Cardiac muscle cell (in vitro differentiated cells and primary cell): ENCODE data around the gene TAS2R46. TPM values are rescaled to one million over a fixed set of nuclear protein-coding genes. Genes with fewer than 3 reads are reported as not detected.
"Not testable (repeated sequence)": the region's sequence is repeated elsewhere in the genome, so short reads cannot be mapped to it uniquely, and the experiment has no call there.

ENCODE experiments used
- DNase-seq, 2 donors: peaks; one replicate each; pipeline versions ENCODE4 v3.0.0 to v3.0.0-alpha.2; 2010 to 2017; ENCODE audit warnings: low read depth in 1 of 2, low spot score in 1 of 2
- H3K27ac ChIP-seq: fragments of 200-600 bp; sonication (generic); 2 replicates; pipeline ENCODE4 v1.5.1; 2016
- H3K27me3 ChIP-seq: fragments of 200-600 bp; sonication (generic); 2 replicates; pipeline ENCODE4 v1.6.0; 2016; ENCODE audit warnings: control low read depth
- H3K36me3 ChIP-seq: fragments of 200-600 bp; sonication (generic); 2 replicates; pipeline ENCODE4 v1.5.1; 2016; ENCODE audit warnings: control low read depth
- H3K4me1 ChIP-seq: fragments of 200-600 bp; sonication (generic); 2 replicates; pipeline ENCODE4 v1.8.1; 2017; ENCODE audit warnings: low read depth, mild to moderate bottlenecking, mixed run types
- H3K4me3 ChIP-seq: fragments of 200-600 bp; sonication (generic); 2 replicates; pipeline ENCODE4 v1.5.1; 2016; ENCODE audit warnings: mild to moderate bottlenecking
- H3K9me3 ChIP-seq: fragments of 200-600 bp; sonication (generic); 2 replicates; pipeline ENCODE4 v1.5.1; 2017; ENCODE audit warnings: low read depth, mild to moderate bottlenecking, control low read depth
- polyA plus RNA-seq: library from polyadenylated mRNA; unstranded; fragments of >200 nt; fragmentation: Nextera tagmentation; extraction: Ambion mirVana; gene quantifications from 2 replicates; pipeline ENCODE4 v1.2.1, GENCODE V29; 2016
- total RNA-seq: library from RNA; depleted of rRNA; stranded (reverse); fragments of >200 nt; gene quantifications from 2 replicates; pipeline ENCODE4 v1.2.3, GENCODE V29; 2016
- TF ChIP-seq, protein P1 (sequence below): IDR thresholded peaks from 2 replicates; pipeline ENCODE4 v1.5.1; 2012; ENCODE audit warnings: low read depth, mild to moderate bottlenecking, low read length

Gene TAS2R46, protein sequence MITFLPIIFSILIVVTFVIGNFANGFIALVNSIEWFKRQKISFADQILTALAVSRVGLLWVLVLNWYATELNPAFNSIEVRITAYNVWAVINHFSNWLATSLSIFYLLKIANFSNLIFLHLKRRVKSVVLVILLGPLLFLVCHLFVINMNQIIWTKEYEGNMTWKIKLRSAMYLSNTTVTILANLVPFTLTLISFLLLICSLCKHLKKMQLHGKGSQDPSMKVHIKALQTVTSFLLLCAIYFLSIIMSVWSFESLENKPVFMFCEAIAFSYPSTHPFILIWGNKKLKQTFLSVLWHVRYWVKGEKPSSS
- total RNA-seq (0.42 and 0.63 TPM in 2 replicates), polyA plus RNA-seq (0.24 and 0.51 TPM in 2 replicates)

DNA sequence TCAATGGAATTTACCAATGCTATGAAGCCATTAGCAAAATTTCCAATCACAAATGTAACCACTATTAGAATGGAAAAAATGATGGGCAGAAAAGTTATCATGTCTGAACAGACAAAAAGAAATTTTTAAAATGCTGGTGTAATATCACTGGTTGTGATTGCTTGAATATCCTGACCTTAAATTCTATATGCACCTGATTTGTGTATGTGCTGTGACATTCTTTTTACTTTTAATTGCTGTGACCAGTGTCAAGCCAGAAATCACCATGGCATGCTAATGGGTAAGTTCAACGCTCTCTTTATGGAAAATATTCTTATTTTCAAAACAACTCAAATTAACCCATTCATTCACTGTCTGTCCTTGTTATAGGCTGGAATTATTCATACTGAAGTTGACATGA lies at the start of gene TAS2R46:
Gene TAS2R46, minus strand, starts transcription at position 101 of the 400 bp plus-strand sequence. Its CDS starts 0 bp downstream, at position 101.
- H3K4me1 ChIP-seq, H3K4me3 ChIP-seq, H3K27me3 ChIP-seq, H3K27ac ChIP-seq, DNase-seq, H3K36me3 ChIP-seq, H3K9me3 ChIP-seq: not testable (repeated sequence)

DNA sequence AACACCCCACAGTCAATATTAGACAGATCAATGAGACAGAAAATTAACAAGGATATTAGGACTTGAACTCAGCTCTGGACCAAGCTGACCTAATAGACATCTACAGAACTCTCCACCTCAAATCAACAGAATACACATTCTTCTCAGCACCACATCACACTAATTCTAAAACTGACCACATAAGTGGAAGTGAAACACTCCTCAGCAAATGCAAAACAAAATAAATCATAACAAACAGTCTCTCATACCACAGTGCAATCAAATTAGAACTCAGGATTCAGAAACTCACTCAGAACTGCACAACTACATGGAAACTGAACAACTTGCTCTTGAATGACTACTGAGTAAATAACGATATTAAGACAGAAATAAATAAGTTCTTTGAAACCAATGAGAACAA lies 49.1 kb upstream of the TAS2R46 start:
- H3K4me3 ChIP-seq, H3K9me3 ChIP-seq, H3K27ac ChIP-seq, H3K36me3 ChIP-seq, H3K27me3 ChIP-seq, H3K4me1 ChIP-seq, DNase-seq: not testable (repeated sequence)

DNA sequence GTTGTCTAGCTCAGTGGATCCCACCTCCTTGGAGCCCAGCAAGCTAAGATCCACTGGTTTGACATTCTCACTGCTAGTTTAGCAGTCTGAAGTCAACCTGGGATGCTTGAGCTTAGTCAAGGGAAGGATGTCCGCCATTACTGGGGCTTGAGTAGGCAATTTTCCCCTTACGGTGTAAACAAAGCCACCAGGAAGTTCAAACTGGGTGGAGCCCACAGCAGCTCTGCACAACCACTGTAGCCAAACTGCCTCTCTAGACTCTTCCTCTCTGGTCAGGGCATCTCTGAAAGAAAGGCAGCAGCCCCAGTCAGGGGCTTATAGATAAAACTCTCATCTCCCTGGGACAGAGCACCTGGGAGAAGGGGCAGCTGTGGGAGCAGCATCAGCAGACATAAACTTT lies 46.8 kb upstream of the TAS2R46 start:
- TF ChIP-seq, protein P1, sequence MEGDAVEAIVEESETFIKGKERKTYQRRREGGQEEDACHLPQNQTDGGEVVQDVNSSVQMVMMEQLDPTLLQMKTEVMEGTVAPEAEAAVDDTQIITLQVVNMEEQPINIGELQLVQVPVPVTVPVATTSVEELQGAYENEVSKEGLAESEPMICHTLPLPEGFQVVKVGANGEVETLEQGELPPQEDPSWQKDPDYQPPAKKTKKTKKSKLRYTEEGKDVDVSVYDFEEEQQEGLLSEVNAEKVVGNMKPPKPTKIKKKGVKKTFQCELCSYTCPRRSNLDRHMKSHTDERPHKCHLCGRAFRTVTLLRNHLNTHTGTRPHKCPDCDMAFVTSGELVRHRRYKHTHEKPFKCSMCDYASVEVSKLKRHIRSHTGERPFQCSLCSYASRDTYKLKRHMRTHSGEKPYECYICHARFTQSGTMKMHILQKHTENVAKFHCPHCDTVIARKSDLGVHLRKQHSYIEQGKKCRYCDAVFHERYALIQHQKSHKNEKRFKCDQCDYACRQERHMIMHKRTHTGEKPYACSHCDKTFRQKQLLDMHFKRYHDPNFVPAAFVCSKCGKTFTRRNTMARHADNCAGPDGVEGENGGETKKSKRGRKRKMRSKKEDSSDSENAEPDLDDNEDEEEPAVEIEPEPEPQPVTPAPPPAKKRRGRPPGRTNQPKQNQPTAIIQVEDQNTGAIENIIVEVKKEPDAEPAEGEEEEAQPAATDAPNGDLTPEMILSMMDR, result no peak
- no peaks in the 10 kb centered on the region for H3K4me1 ChIP-seq
- H3K36me3 ChIP-seq, result no peaks in the 10 kb centered on the region
- no peaks in the 10 kb centered on the region for H3K9me3 ChIP-seq
- H3K4me3 ChIP-seq, result no peak overlapping the region
- H3K27me3 ChIP-seq, result no peaks in the 10 kb centered on the region
- no peak overlapping the region for H3K27ac ChIP-seq
- DNase-seq, result no peak

DNA sequence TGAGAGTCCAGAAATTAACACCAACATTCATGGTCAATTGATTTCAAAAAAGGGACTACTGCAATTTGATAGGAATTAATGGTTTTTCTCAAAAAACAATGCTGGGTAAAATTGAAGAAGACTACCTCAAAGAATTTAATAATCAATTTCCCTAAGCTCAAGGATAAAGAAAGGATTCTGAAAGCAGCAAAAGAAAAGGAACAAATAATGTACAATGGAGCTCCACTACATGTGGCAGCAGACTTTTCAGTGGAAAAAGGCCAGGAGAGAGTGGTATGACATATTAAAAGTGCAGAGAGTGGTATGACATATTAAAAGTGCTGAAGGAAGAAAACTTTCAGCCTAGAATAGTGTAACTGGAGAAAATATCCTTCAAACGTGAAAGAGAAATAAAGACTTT lies 45.6 kb upstream of the TAS2R46 start:
- no peak for DNase-seq
- H3K27me3 ChIP-seq, result no peaks in the 10 kb centered on the region
- TF ChIP-seq, protein P1, result no peak

DNA sequence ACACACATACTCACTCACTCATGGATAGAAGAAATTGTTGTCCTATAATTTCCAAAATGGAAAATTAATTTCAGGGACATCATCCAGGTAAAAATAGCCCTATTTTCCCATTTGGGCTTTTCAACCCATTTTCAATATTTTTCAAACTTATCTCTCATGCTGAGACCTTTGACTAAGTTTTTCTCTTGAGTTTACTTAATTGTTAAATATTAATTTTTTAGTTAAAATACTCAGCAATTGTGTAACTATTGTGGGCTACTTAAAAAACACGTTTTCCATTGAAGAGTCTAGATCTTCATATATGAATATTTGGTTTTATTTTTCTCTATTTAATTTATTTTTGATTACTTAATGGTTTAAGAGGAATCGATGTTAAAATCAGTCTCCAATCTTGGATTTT lies 44.2 kb upstream of the TAS2R46 start:
- H3K4me1 ChIP-seq, result no peaks in the 10 kb centered on the region
- no peak overlapping the region for H3K27ac ChIP-seq
- H3K9me3 ChIP-seq, result no peaks in the 10 kb centered on the region
- H3K4me3 ChIP-seq, result no peak overlapping the region
- H3K36me3 ChIP-seq, result no peaks in the 10 kb centered on the region
- H3K27me3 ChIP-seq, result no peaks in the 10 kb centered on the region
- TF ChIP-seq, protein P1, result no peak
- DNase-seq, result no peak

More for the DNA sequence above, 45.6 kb upstream of the TAS2R46 start:
- H3K4me3 ChIP-seq, result no peak overlapping the region
- H3K9me3 ChIP-seq, result no peaks in the 10 kb centered on the region
- no peak overlapping the region for H3K27ac ChIP-seq
- no peaks in the 10 kb centered on the region for H3K36me3 ChIP-seq
- no peaks in the 10 kb centered on the region for H3K4me1 ChIP-seq

DNA sequence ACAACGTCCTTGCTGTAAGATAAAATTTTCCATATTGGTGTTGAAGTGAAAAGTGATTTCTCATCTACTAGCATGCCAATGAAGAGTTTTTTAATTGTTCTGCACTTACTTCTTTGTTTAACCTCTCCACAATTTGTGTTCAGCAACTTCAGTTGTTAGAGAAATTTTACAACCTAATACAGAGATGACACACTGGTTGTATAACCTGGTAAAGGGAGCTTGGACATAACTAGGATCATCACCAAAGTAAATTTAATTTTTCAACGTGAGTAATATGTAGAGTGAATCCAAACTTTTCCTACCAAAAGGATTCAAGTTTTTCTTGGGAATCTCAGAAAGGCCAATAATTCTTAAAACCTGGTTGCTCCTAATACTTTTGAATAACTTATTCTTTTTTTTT lies 43.5 kb upstream of the TAS2R46 start:
- no peaks in the 10 kb centered on the region for H3K9me3 ChIP-seq
- H3K27me3 ChIP-seq, result no peaks in the 10 kb centered on the region
- no peak overlapping the region for H3K27ac ChIP-seq
- no peaks in the 10 kb centered on the region for H3K36me3 ChIP-seq
- no peak overlapping the region for H3K4me3 ChIP-seq
- TF ChIP-seq, protein P1, result no peak
- no peaks in the 10 kb centered on the region for H3K4me1 ChIP-seq
- no peak for DNase-seq

DNA sequence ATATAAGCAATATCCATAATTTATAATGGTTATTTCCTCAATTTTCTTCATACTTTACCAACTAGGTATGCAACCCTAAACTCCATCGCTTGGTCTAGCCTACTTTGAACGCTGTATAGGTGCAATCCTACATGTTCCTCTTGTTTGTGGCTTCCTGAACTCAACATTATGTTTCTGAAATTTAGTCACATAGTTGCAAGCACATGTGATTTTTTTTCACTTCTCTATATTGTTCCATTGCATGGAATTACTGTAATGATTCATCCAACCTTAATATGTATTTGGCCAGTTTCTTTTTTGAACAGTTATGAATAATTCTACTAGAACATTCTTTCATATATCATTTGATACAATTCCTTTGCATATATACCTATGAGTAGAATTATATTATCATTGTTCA lies 32.8 kb upstream of the TAS2R46 start:
- not testable (repeated sequence) for H3K4me3 ChIP-seq, DNase-seq, H3K9me3 ChIP-seq, H3K36me3 ChIP-seq, H3K4me1 ChIP-seq, H3K27ac ChIP-seq, H3K27me3 ChIP-seq
